Measurements from ENCODE around the gene VPS33A.

GRCh38 chr12:122201381-122201780, 64.9 kb downstream of the VPS33A start:
- TF ChIP-seq, protein P1, sequence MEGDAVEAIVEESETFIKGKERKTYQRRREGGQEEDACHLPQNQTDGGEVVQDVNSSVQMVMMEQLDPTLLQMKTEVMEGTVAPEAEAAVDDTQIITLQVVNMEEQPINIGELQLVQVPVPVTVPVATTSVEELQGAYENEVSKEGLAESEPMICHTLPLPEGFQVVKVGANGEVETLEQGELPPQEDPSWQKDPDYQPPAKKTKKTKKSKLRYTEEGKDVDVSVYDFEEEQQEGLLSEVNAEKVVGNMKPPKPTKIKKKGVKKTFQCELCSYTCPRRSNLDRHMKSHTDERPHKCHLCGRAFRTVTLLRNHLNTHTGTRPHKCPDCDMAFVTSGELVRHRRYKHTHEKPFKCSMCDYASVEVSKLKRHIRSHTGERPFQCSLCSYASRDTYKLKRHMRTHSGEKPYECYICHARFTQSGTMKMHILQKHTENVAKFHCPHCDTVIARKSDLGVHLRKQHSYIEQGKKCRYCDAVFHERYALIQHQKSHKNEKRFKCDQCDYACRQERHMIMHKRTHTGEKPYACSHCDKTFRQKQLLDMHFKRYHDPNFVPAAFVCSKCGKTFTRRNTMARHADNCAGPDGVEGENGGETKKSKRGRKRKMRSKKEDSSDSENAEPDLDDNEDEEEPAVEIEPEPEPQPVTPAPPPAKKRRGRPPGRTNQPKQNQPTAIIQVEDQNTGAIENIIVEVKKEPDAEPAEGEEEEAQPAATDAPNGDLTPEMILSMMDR (IDR thresholded peaks at IDR 0.05), result no peak
- no peak for TF ChIP-seq POLR2A (IDR thresholded peaks at IDR 0.05)
